B cell (primary cell): ENCODE measurements around the gene PLA2R1.

Source experiments
- EZH2 ChIP-seq: IDR thresholded peaks from 2 replicates; pipeline ENCODE4 v1.6.1; 2012; ENCODE audit warnings: borderline replicate concordance, low read depth, mild to moderate bottlenecking, moderate library complexity, low read length; ENCODE audit not compliant: insufficient read depth, poor library complexity, severe bottlenecking
- TF ChIP-seq, protein P1 (sequence below): fragments of 200-600 bp; IDR thresholded peaks from one replicate; pipeline ENCODE4 v1.8.0; 2022; ENCODE audit warnings: antibody characterized with exemption, mild to moderate bottlenecking

- no peak for TF ChIP-seq EZH2
- TF ChIP-seq, protein P1, sequence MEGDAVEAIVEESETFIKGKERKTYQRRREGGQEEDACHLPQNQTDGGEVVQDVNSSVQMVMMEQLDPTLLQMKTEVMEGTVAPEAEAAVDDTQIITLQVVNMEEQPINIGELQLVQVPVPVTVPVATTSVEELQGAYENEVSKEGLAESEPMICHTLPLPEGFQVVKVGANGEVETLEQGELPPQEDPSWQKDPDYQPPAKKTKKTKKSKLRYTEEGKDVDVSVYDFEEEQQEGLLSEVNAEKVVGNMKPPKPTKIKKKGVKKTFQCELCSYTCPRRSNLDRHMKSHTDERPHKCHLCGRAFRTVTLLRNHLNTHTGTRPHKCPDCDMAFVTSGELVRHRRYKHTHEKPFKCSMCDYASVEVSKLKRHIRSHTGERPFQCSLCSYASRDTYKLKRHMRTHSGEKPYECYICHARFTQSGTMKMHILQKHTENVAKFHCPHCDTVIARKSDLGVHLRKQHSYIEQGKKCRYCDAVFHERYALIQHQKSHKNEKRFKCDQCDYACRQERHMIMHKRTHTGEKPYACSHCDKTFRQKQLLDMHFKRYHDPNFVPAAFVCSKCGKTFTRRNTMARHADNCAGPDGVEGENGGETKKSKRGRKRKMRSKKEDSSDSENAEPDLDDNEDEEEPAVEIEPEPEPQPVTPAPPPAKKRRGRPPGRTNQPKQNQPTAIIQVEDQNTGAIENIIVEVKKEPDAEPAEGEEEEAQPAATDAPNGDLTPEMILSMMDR, result no peak
These were observed 29.0 kb upstream of the PLA2R1 start for GRCh38 chr2:160091381-160091780.
